A549 (cell line): ENCODE results near the gene CCDC121.
"Not testable (repeated sequence)": the region's sequence is repeated elsewhere in the genome, so short reads cannot be mapped to it uniquely, and the experiment has no call there.

ENCODE experiments used
- CBX2 ChIP-seq: fragments of 200-600 bp; sonication (generic); IDR thresholded peaks from 2 replicates; pipeline ENCODE4 v1.6.1; 2016; ENCODE audit warnings: low read depth, mild to moderate bottlenecking, borderline replicate concordance
- CHD4 ChIP-seq: fragments of 200-600 bp; sonication (generic); IDR thresholded peaks from 2 replicates; pipeline ENCODE4 v1.6.1; 2016; ENCODE audit warnings: antibody characterized with exemption, mild to moderate bottlenecking, borderline replicate concordance
- ESRRA ChIP-seq: fragments of 150-350 bp; IDR thresholded peaks from 2 replicates; pipeline ENCODE4 v1.6.1; 2014; ENCODE audit warnings: mild to moderate bottlenecking, low read length, borderline replicate concordance
- JUN ChIP-seq, 2 experiments: fragments of >200 bp; sonication (Bioruptor Twin); formaldehyde crosslinking; IDR thresholded peaks; 2 replicates in 1 of 2; 3 replicates in 1 of 2; pipeline ENCODE4 v1.6.1; 2016 to 2017
- MAZ ChIP-seq: fragments of 150-350 bp; IDR thresholded peaks from 2 replicates; pipeline ENCODE4 v1.6.1; 2014; ENCODE audit warnings: antibody characterized with exemption, low read depth, low read length, borderline replicate concordance
- POLR2A ChIP-seq: IDR thresholded peaks from 2 replicates; pipeline ENCODE4 v1.6.1; 2012; ENCODE audit warnings: mild to moderate bottlenecking, low read length
- POLR2AphosphoS2 ChIP-seq: conservative IDR thresholded peaks from 2 replicates; pipeline ENCODE4 v1.6.1; 2012; ENCODE audit warnings: low read length, improper control_type of control experiment, inconsistent platforms
- RAD21 ChIP-seq, 2 experiments: fragments of >200 bp in 1 of 2; sonication (Bioruptor Twin) in 1 of 2; formaldehyde crosslinking in 1 of 2; IDR thresholded peaks in 1 of 2; conservative IDR thresholded peaks in 1 of 2; 2 replicates in 1 of 2; 3 replicates in 1 of 2; pipeline ENCODE4 v1.6.1; 2012 to 2018; ENCODE audit warnings: inconsistent platforms in 1 of 2
- ZSCAN20 ChIP-seq: fragments of 250-450 bp; sonication (Bioruptor Pico); IDR thresholded peaks from 2 replicates; pipeline ENCODE4 v1.8.0; 2022; ENCODE audit warnings: mild to moderate bottlenecking, moderate library complexity
- TF ChIP-seq, protein P1 (sequence below): fragments of >200 bp; sonication (Bioruptor Twin); formaldehyde crosslinking; IDR thresholded peaks from 3 replicates; pipeline ENCODE4 v1.5.1; 2016

DNA sequence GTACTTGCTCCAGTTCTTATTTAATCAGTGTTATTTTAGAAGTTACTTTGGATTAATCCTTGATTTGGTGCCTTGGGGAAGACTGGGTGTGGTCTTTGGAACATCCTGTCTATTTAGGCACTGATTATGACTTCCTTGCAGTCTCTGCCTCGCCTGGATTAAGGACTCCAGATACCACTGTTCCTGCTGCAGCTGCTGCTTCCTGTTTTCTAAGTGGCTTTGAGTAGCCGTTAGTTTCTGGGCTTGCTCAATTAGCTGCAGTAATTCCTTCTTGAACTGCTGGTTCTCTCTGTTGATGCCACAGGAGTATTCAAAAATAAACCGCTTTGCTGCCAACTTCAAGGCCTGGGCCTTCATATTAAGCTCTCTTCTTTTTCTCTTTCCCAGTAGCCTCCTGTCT lies 1.9 kb downstream of the CCDC121 start:
- TF ChIP-seq ZSCAN20; ESRRA; MAZ; CHD4; CBX2; POLR2A; RAD21 (conservative IDR thresholded peaks at IDR 0.05 in 1 of 2, IDR thresholded peaks at IDR 0.05 in 1 of 2); POLR2AphosphoS2; JUN (IDR thresholded peaks at IDR 0.05): not testable (repeated sequence)
- TF ChIP-seq, protein P1, sequence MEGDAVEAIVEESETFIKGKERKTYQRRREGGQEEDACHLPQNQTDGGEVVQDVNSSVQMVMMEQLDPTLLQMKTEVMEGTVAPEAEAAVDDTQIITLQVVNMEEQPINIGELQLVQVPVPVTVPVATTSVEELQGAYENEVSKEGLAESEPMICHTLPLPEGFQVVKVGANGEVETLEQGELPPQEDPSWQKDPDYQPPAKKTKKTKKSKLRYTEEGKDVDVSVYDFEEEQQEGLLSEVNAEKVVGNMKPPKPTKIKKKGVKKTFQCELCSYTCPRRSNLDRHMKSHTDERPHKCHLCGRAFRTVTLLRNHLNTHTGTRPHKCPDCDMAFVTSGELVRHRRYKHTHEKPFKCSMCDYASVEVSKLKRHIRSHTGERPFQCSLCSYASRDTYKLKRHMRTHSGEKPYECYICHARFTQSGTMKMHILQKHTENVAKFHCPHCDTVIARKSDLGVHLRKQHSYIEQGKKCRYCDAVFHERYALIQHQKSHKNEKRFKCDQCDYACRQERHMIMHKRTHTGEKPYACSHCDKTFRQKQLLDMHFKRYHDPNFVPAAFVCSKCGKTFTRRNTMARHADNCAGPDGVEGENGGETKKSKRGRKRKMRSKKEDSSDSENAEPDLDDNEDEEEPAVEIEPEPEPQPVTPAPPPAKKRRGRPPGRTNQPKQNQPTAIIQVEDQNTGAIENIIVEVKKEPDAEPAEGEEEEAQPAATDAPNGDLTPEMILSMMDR: not testable (repeated sequence)
